Astrocyte of the cerebellum (primary cell): Measurements from ENCODE around the gene SPPL2B.

Experiments
- DNase-seq: peaks from one replicate; pipeline ENCODE4 v3.0.0-alpha.2; 2011; ENCODE audit warnings: low read depth
- H3K4me3 ChIP-seq: 2 replicates; pipeline ENCODE4 v1.5.1; 2011; ENCODE audit warnings: mild to moderate bottlenecking, low read depth, low read length, moderate library complexity
- CTCF ChIP-seq: IDR thresholded peaks from 2 replicates; pipeline ENCODE4 v1.5.1; 2012; ENCODE audit warnings: low read length, low read depth, moderate library complexity, mild to moderate bottlenecking; ENCODE audit errors: missing control alignments
- in situ Hi-C: cut with HindIII; loops from 2 replicates; pipeline ENCODE4 v1.10.0; 2017; ENCODE audit warnings: low sequenced_read_pairs

Gene SPPL2B

GRCh38 chr19:2351591-2351990 lies 23.1 kb downstream of the SPPL2B start:
- TF ChIP-seq CTCF = no peak
- no peak overlapping the region for H3K4me3 ChIP-seq
- no peak for DNase-seq
- in situ Hi-C loops = no loop called here

- in situ Hi-C loops = no loop called here
- no peak overlapping the region for H3K4me3 ChIP-seq
- no peak for DNase-seq
- TF ChIP-seq CTCF = no peak
Measured at GRCh38 chr19:2352121-2352520, 23.6 kb downstream of the SPPL2B start.

GRCh38 chr19:2353159-2353886 lies 24.8 kb downstream of the SPPL2B start:
- TF ChIP-seq CTCF = no peak
- no peak overlapping the region for H3K4me3 ChIP-seq
- DNase-seq = no peak
- in situ Hi-C loops = no loop called here

- no peak overlapping the region for H3K4me3 ChIP-seq
- TF ChIP-seq CTCF = no peak
- in situ Hi-C loops = no loop called here
- no peak for DNase-seq
Measured at GRCh38 chr19:2353887-2354592, 25.6 kb downstream of the SPPL2B start.

GRCh38 chr19:2354670-2355069 lies 26.2 kb downstream of the SPPL2B start:
- TF ChIP-seq CTCF = no peak
- no peak for DNase-seq
- in situ Hi-C loops = no loop called here
- no peak overlapping the region for H3K4me3 ChIP-seq

GRCh38 chr19:2355168-2356035 lies 26.9 kb downstream of the SPPL2B start:
- no peak for DNase-seq
- in situ Hi-C loops = no loop called here
- TF ChIP-seq CTCF = no peak
- no peak overlapping the region for H3K4me3 ChIP-seq
